HG03457 (cell line): ENCODE results near the gene PLK2.

Experiments used
- ATAC-seq: cut with Tn5 transposase; IDR thresholded peaks from one replicate; pipeline ENCODE4 v1.9.1; 2021; ENCODE audit warnings: moderate number of reproducible peaks; ENCODE audit not compliant: unreplicated experiment

PLK2 gene

GRCh38 chr5:58481066-58481676 is 21.3 kb upstream of the PLK2 start:
- no peak for ATAC-seq

DNA sequence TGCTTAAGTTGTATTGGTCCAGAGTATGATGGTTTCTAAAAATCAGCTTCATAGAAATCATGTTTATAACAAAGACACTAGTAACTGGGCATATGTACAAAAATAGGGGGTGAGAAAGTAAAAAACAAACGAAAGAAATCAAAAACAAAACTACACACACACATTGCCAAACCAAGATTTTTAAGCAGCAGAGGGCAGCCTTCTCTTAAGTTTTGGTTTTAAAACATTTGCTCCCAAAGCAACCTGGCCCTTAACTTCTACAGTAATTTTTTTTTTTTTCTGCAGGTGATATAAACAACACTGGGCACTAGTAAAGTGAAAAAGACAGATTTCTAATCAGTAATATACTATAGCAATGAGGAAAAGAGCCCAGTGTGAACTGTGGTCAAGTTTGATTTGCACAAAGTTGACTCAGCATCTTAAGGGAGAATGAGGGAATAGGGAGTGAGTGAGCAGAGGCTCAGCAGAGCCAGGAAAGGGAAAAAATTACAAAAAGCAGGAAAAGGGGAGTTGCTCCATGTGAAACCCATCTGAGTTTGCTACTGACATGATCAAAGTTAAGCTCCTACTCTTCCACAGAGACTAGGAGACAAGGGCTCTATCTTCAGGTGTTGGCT is 18.0 kb upstream of the PLK2 start:
- no peak for ATAC-seq

DNA sequence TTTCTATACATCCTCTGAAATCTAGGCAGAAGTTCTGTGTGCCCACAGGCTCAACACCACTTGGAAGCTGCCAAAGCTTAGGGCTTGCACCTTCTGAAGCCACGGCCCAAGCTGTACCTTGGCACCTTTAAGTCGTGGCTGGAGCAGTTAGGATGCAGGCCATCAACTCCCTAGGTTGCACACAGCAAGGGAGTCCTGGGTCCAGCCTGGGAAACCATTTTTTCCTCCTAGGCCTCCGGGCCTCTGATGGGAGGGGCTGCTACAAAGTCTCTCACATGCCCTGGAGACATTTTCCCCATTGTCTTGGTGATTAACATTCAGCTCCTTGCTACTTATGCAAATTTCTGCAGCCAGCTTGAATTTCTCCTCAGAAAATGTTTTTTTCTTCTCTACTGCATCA is 15.5 kb upstream of the PLK2 start:
- ATAC-seq: no peak

DNA sequence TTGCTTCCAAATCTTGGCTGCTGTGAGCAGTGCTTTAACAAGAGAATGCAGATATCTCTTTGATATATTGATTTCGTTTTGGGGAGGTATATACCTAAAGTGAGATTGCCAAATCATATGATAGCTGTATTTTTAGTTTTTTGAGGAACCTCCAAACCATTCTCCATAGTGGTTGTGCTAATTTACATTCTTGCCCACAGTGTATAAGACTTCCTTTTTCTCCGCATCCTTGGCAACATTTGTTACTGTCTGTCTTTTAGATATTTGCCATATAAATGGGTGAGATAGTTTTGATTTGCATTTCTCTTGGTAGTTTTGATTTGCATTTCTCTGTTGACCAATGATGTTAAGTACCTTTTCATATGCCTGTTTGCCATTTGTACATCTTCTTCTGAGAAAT is 10.0 kb upstream of the PLK2 start:
- no peak for ATAC-seq

DNA sequence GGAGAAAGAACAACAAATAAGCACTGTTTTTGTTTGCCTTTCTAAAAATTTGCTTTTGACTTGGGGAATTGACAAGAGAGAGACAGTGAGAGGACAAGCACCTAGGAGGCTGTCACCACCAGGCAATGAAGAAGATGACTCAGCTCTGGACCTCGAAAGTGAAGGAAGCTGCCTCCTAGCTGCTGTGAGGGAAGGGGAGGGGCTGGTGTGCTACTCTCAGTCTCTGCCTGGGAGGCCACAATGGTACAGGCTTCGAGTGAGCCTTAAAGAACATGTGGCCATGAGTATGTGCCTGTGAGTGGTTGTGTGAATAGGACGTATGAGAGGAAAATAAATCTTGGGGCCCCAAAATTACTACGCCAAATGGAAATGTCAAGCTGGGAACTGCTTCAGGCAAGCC is 7.1 kb upstream of the PLK2 start:
- peak; percentile 97 for ATAC-seq

DNA sequence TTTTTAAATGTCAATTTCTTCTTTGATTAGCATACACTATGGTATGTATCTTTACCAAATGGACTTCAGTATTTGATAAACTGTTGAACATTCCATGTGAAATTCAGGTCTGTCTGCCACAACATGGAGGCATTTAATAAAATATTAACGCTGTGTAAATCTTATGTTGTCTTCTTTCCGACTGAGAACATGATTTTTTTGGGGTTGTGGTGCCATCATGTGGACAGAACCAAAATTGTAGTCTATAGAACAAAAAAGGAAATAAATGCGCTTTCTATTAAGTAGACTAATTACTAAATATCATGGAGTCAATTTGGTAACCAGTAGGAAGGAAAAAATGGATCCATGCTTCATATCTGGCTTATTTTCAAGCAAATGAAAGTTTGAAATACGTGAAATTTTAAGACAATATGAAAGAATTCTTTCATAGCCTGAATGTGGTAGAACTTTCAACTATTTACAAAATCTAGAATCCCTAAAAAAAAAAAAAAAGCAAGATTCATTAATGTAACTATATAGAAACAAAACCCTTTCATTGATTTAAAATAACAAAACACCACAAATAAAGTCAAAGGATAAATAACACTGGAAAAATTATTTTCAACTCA is 2.8 kb upstream of the PLK2 start:
- ATAC-seq: no peak

GRCh38 chr5:58462154-58462553 is 2.3 kb upstream of the PLK2 start:
- ATAC-seq: no peak

DNA sequence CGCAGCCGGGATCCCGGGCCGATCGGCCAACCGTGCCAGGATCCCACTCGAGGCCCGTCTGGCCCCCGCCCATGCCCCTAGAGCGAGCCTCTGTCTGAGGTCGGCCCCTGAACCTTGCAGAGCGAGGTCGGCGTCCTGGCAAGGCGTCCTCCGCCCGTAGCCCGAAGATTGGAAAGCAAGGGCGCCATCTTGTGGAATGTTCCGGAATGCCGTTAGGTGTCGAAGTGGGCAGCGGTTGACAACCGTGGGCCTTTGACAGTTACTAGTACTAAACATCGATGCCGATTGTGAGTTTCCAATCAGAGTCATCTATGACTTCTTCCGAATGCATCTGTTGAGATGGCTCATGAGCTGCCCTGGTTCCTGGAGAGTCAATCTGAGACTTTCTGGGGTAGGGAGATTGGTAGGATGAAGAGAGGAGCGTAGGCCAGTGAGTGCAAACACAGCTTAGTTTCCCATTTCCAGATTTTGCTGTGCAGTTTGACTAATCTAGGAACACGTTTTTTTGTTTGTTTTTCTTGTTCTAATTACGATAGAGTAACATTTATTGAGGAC is 923 bp upstream of the PLK2 start:
- peak; percentile 79 for ATAC-seq

- ATAC-seq: no peak
Measured at GRCh38 chr5:58459146-58460001, 512 bp downstream of the PLK2 start.

DNA sequence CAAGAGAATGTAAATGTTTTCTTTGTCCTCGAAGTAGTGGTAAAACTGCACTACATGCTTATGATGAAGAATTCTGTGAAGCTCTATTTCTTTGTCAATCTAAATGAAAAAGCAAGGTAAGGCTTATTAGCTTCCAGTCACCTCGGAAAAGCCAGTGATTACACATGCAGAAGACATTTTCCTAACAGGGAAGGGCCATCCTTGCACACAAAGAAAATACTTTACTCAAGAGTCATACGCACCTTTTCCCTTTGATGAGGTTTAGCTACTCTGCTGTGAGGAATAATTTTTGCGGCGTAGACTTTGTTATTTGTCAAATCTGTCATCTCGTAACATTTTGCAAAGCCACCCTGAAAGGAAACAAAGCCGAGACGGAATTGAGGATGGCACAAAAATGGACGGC is 1.1 kb downstream of the PLK2 start:
- ATAC-seq: no peak

DNA sequence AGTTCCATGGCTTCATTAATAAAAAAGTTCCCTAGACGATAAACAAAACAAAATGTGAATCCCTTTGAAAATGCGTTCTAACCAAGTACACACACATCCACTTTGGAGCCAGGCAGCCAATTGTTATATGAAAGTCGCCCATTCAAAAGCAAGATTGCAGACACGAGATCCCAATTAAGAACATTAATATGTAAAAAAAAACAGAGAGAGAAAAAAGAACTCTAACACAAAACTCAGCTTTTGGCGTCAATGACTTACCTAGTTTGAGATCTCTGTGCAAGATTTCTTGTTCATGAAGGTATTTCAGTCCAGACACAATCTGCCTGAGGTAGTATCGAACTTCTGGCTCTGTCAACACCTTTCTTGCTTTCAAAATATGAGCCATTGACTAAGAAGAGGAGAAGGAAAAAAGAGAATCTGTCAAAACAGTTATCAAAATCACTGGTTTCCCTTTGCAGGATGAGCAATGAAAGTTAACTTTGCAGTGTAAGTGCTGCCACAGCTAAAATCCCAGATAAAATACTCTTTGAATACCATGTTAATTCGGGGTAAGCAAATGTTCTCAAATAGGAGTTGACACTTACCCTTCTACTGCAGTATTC is 1.6 kb downstream of the PLK2 start:
- ATAC-seq: no peak

DNA sequence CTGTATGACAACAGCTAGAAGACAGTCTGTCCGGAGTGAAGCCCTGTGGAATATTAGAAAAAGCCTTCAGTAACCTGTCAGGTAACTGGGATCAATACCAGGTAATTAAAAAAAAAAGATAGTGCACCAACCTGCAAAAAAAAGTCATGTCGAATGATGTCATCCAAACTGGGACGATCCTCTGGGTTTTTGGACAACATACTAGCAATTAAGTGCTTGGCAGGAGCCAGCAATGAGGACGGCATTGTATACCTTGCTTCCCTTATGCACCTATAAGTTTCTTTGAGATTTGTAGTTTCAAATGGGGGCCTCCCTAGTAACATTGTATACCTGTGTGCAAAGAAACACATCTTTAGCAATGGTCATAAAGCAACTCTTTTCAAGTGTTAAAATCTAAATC is 2.8 kb downstream of the PLK2 start:
- no peak for ATAC-seq

DNA sequence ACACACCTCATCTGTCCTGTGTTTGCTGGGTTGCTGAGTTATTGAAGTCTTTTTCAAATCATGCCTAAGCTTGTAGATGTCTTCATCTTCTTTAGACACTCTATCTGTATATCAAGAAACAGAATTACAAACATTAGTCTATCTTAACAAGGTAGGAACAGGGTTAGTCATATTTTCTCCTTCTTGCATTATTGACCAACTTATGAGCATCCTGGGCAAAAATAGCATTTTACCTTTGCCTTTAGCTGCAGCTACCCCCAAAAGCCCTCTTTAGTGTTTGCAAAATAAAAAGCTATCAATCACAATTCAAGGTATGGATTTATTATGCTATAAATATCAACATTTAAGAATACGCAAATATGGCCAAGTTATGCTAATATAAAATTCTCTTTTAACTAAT is 3.4 kb downstream of the PLK2 start:
- ATAC-seq: no peak

GRCh38 chr5:58456026-58456425 is 3.9 kb downstream of the PLK2 start:
- ATAC-seq: no peak

- no peak for ATAC-seq
Measured at GRCh38 chr5:58455480-58455879, 4.4 kb downstream of the PLK2 start.

GRCh38 chr5:58455066-58455465 is 4.8 kb downstream of the PLK2 start:
- no peak for ATAC-seq

GRCh38 chr5:58454025-58454424 is 5.9 kb downstream of the PLK2 start:
- ATAC-seq: no peak

DNA sequence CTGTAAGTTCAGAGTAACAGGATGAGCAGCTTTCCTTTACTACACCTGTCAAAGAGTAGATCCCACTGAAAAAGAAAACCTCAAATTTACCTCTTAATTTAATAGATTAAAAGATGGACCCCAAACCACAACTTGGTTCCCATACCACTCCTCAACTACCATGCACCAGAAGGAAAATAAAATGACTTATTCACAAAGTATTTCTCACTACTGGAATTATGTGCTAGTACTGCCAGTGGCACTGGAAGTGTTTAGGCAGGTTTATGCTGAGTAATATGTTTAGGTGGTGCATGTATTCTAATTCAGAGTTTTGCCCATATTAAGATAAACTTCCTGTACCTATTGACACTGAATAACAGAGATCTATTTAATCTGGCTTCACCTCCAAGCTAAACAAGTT is 6.6 kb downstream of the PLK2 start:
- no peak for ATAC-seq

DNA sequence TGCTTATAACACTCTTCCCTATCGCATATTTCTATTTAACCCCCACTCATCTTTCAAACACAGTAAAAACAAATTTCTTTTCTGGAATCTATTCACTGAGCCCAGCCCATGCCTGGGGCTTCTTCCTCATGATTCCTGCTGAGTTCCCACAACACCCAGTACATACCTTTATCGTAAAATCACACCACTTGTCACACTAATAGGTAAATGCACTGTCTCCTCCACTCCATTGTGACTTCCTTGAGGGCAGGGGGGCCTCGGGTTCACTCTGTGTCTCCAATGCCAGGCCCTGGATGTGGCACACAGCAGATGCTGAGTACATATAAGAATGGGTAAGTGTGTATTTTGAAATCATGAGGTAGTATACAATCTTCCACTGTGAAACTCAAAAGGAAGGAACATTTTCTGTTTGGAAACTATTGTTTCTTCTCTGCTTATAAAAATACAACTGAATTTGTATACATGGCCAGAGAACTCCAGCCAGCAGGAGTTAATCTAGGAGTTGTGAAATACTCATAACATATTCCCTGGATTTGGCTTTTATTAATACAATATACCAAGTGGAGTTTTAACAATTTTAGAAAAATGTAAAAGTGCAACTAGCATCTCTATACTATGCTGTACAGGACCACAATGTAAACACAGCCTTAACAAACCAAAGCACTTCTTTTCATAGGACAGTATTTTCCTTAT is 7.2 kb downstream of the PLK2 start:
- no peak for ATAC-seq

- ATAC-seq: no peak
Measured at GRCh38 chr5:58451732-58452565, 7.9 kb downstream of the PLK2 start.
